Loucy (cell line): ENCODE data around the gene IL18BP.

Source experiments
- H2AFZ ChIP-seq: fragments of 200-600 bp; sonication (generic); 2 replicates; pipeline ENCODE4 v1.6.0; 2016; ENCODE audit warnings: antibody characterized with exemption, mild to moderate bottlenecking, low read length, moderate library complexity
- H3F3A ChIP-seq: fragments of 200-600 bp; 2 replicates; pipeline ENCODE4 v1.6.0; 2016; ENCODE audit warnings: antibody characterized with exemption, low read depth, mild to moderate bottlenecking
- H3K27me3 ChIP-seq: fragments of 200-600 bp; sonication (generic); 2 replicates; pipeline ENCODE4 v1.6.1; 2014; ENCODE audit warnings: low read length, mild to moderate bottlenecking; ENCODE audit not compliant: insufficient read depth, poor library complexity, severe bottlenecking
- H3K36me3 ChIP-seq: fragments of 200-600 bp; sonication (generic); 2 replicates; pipeline ENCODE4 v1.6.1; 2016; ENCODE audit warnings: low read length; ENCODE audit not compliant: insufficient read depth
- H3K4me1 ChIP-seq: fragments of 200-600 bp; sonication (generic); 2 replicates; pipeline ENCODE4 v1.5.1; 2014; ENCODE audit warnings: low read length, mild to moderate bottlenecking; ENCODE audit not compliant: insufficient read depth, poor library complexity, severe bottlenecking
- H3K4me2 ChIP-seq: fragments of 200-600 bp; sonication (generic); 2 replicates; pipeline ENCODE4 v1.6.0; 2014; ENCODE audit warnings: antibody characterized with exemption, low read length, low read depth, mild to moderate bottlenecking; ENCODE audit not compliant: poor library complexity, severe bottlenecking
- H3K4me3 ChIP-seq: fragments of 200-600 bp; sonication (generic); 2 replicates; pipeline ENCODE4 v1.5.1; 2014; ENCODE audit warnings: low read length, mild to moderate bottlenecking, mixed read lengths; ENCODE audit not compliant: poor library complexity, severe bottlenecking
- H3K79me2 ChIP-seq: fragments of 200-600 bp; sonication (generic); 2 replicates; pipeline ENCODE4 v1.6.1; 2014; ENCODE audit warnings: low read length; ENCODE audit not compliant: insufficient read depth
- H3K9ac ChIP-seq: fragments of 200-600 bp; sonication (generic); 2 replicates; pipeline ENCODE4 v1.6.0; 2014; ENCODE audit warnings: mild to moderate bottlenecking, low read depth, low read length, moderate library complexity; ENCODE audit not compliant: poor library complexity, severe bottlenecking
- H3K9me2 ChIP-seq: fragments of 200-600 bp; sonication (generic); replicated peaks from 2 replicates; pipeline ENCODE4 v1.6.1; 2016; ENCODE audit warnings: low read depth, low read length, mixed read lengths
- H3K9me3 ChIP-seq: fragments of 200-600 bp; sonication (generic); 2 replicates; pipeline ENCODE4 v1.6.1; 2014; ENCODE audit warnings: mild to moderate bottlenecking, antibody characterized with exemption, low read length, low read depth; ENCODE audit not compliant: insufficient read depth
- H4K20me1 ChIP-seq: fragments of 200-600 bp; sonication (generic); 2 replicates; pipeline ENCODE4 v1.6.0; 2014; ENCODE audit warnings: antibody characterized with exemption, low read length, mild to moderate bottlenecking; ENCODE audit not compliant: insufficient read depth, poor library complexity, severe bottlenecking
- EZH2phosphoT487 ChIP-seq: fragments of 200-600 bp; IDR thresholded peaks from 2 replicates; pipeline ENCODE4 v1.6.1; 2018; ENCODE audit warnings: antibody characterized with exemption, mild to moderate bottlenecking, moderate library complexity, borderline replicate concordance
- TF ChIP-seq, protein P1 (sequence below): fragments of 200-600 bp; sonication (generic); conservative IDR thresholded peaks from 2 replicates; pipeline ENCODE4 v1.5.1; 2014; ENCODE audit warnings: mild to moderate bottlenecking, antibody characterized with exemption, low read length

Gene IL18BP

GRCh38 chr11:71977090-71977489 is 21.6 kb upstream of the IL18BP start:
- H3K4me1 ChIP-seq: no peaks in the 10 kb centered on the region
- no peak overlapping the region for H3K9ac ChIP-seq
- H4K20me1 ChIP-seq: no peaks in the 10 kb centered on the region
- TF ChIP-seq, protein P1, sequence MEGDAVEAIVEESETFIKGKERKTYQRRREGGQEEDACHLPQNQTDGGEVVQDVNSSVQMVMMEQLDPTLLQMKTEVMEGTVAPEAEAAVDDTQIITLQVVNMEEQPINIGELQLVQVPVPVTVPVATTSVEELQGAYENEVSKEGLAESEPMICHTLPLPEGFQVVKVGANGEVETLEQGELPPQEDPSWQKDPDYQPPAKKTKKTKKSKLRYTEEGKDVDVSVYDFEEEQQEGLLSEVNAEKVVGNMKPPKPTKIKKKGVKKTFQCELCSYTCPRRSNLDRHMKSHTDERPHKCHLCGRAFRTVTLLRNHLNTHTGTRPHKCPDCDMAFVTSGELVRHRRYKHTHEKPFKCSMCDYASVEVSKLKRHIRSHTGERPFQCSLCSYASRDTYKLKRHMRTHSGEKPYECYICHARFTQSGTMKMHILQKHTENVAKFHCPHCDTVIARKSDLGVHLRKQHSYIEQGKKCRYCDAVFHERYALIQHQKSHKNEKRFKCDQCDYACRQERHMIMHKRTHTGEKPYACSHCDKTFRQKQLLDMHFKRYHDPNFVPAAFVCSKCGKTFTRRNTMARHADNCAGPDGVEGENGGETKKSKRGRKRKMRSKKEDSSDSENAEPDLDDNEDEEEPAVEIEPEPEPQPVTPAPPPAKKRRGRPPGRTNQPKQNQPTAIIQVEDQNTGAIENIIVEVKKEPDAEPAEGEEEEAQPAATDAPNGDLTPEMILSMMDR: no peak
- TF ChIP-seq EZH2phosphoT487: no peak
- H2AFZ ChIP-seq: no peak overlapping the region
- H3K36me3 ChIP-seq: peaks cover 33% of the 10 kb centered on the region; the same call in 1 of the 2 replicates
- H3K9me2 ChIP-seq: no peaks in the 10 kb centered on the region
- H3K27me3 ChIP-seq: no peaks in the 10 kb centered on the region
- H3K9me3 ChIP-seq: no peaks in the 10 kb centered on the region
- H3K79me2 ChIP-seq: no peaks in the 10 kb centered on the region
- no peak overlapping the region for H3K4me2 ChIP-seq
- no peaks in the 10 kb centered on the region for H3F3A ChIP-seq
- no peak overlapping the region for H3K4me3 ChIP-seq

DNA sequence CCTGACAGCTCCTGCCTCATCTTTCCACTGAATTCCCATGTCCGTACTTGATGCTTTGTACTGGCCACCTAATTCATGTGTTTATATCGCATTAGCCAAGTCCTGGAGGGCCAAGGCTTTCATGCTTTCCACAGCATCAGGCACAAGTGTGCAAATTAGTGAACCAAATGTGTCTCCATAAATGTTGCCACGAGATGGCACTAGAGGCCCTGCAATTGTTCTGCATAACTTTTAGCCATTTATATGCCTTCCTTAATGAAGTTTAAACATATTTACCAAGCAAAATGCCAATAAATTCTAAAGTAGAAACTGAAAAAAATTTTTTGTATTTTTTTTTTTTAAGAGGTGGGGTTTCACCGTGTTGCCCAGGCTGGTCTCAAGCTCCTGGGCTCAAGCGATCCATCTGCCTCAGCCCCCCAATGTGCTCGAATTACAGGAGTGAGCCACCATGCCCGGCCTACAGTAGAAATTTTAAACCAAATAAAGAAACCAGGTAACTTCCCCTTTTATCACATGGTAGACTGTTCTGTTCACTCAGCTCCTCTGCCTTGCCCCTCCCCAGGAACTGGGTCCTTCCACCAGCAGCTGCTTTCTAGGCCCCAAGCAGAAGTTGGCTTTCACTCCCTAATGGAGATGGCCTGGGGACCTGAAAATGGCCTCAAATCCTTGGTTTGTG is 20.8 kb upstream of the IL18BP start:
- H3K36me3 ChIP-seq: peaks cover 28% of the 10 kb centered on the region; the same call in 1 of the 2 replicates
- H4K20me1 ChIP-seq: no peaks in the 10 kb centered on the region
- H3K79me2 ChIP-seq: no peaks in the 10 kb centered on the region
- no peak overlapping the region for H3K9ac ChIP-seq
- H2AFZ ChIP-seq: no peak overlapping the region
- no peaks in the 10 kb centered on the region for H3K4me1 ChIP-seq
- no peak for TF ChIP-seq EZH2phosphoT487
- TF ChIP-seq, protein P1: peak; percentile 81
- H3F3A ChIP-seq: no peaks in the 10 kb centered on the region
- H3K9me3 ChIP-seq: no peaks in the 10 kb centered on the region
- no peak overlapping the region for H3K4me2 ChIP-seq
- H3K9me2 ChIP-seq: no peaks in the 10 kb centered on the region
- no peaks in the 10 kb centered on the region for H3K27me3 ChIP-seq
- no peak overlapping the region for H3K4me3 ChIP-seq

GRCh38 chr11:71979094-71979493 is 19.6 kb upstream of the IL18BP start:
- Histone ChIP-seq H3K79me2 (no peaks in the 10 kb centered on the region), H3F3A (no peaks in the 10 kb centered on the region), H3K4me3 (no peak overlapping the region), H2AFZ (no peak overlapping the region), H3K4me2 (no peak overlapping the region), H3K9me3 (no peaks in the 10 kb centered on the region), H4K20me1 (no peaks in the 10 kb centered on the region), H3K36me3 (peaks cover 40% of the 10 kb centered on the region; the same call in 1 of the 2 replicates), H3K9ac (no peak overlapping the region), H3K9me2 (no peaks in the 10 kb centered on the region), H3K4me1 (no peaks in the 10 kb centered on the region), H3K27me3 (no peaks in the 10 kb centered on the region)
- TF ChIP-seq, protein P1: no peak
- TF ChIP-seq EZH2phosphoT487: no peak
